Measurements from ENCODE around the gene ACVRL1. TPM values are rescaled to one million over a fixed set of nuclear protein-coding genes. Genes with fewer than 3 reads are reported as not detected.

The ACVRL1 gene
- total and polyA plus RNA-seq, 9 of the 15 experiments (the other 6 are each of a cell fraction or from before 2014, with no cell fraction given), result 0.07 to 1.4 (median 0.30) TPM

- TF ChIP-seq ATF7 (IDR thresholded peaks at IDR 0.05), result peak; percentile 22; the same call in 1 of the 2 replicates
- peak; percentile 58; the same call in 1 of the 2 replicates for TF ChIP-seq ZNF395 (CRISPR knock-in tag; IDR thresholded peaks at IDR 0.05)
- no peak for TF ChIP-seq NR3C1 (CRISPR knock-in tag; IDR thresholded peaks at IDR 0.05)
- peak in 1 of 2 experiments; percentile 9; a peak in 2 of 4 replicates for TF ChIP-seq NRF1 (conservative IDR thresholded peaks at IDR 0.05 in 1 of 2, IDR thresholded peaks at IDR 0.05 in 1 of 2)
- TF ChIP-seq MTA3 (IDR thresholded peaks at IDR 0.05; ENCODE audit: borderline replicate concordance), result peak; percentile 71; the same call in 1 of the 2 replicates
- TF ChIP-seq CBFA2T3 (IDR thresholded peaks at IDR 0.05), result peak; percentile 97
- peak; percentile 79 for TF ChIP-seq PML (IDR thresholded peaks at IDR 0.05; ENCODE audit: low read length)
- TF ChIP-seq TARDBP (IDR thresholded peaks at IDR 0.05), result peak; percentile 87; the same call in 1 of the 2 replicates
- 0 out of 2 replicates have a peak, but pooled peaks have one; percentile 42 for TF ChIP-seq RNF2 (IDR thresholded peaks at IDR 0.05)
- no peak for TF ChIP-seq MAFK (IDR thresholded peaks at IDR 0.05; ENCODE audit: low read length)
- peak; percentile 85 for TF ChIP-seq MTA2 (IDR thresholded peaks at IDR 0.05; ENCODE audit: low read depth)
- TF ChIP-seq BCOR (IDR thresholded peaks at IDR 0.05), result peak; percentile 90
- peak; percentile 92 for TF ChIP-seq TCF3 (CRISPR knock-in tag; IDR thresholded peaks at IDR 0.05)
- TF ChIP-seq AFF1 (IDR thresholded peaks at IDR 0.05; ENCODE audit: low read depth in 1 of 2, partially characterized antibody in 2 of 2), result peak in 1 of 2 experiments; percentile 31
These were observed 10.6 kb downstream of the ACVRL1 start (continued) for GRCh38 chr12:51917746-51918453.
